Endothelial cell (in vitro differentiated cells): ENCODE measurements around the gene HOXB2. TPM values are rescaled to one million over a fixed set of nuclear protein-coding genes. Genes with fewer than 3 reads are reported as not detected.

Experiments
- DNase-seq: peaks from one replicate; pipeline ENCODE4 v3.0.0; 2021; ENCODE audit warnings: low spot score
- H3K27ac Mint-ChIP-seq: one replicate; pipeline ENCODE4 v1.8.0; 2021; ENCODE audit warnings: mixed read lengths, inconsistent platforms; ENCODE audit not compliant: unreplicated experiment
- H3K27me3 Mint-ChIP-seq: one replicate; pipeline ENCODE4 v1.8.0; 2021; ENCODE audit warnings: mild to moderate bottlenecking, moderate library complexity, mixed read lengths, inconsistent platforms; ENCODE audit not compliant: unreplicated experiment
- H3K36me3 Mint-ChIP-seq: one replicate; pipeline ENCODE4 v1.8.0; 2021; ENCODE audit warnings: mild to moderate bottlenecking, low read depth, mixed read lengths, inconsistent platforms; ENCODE audit not compliant: unreplicated experiment
- H3K4me1 Mint-ChIP-seq: one replicate; pipeline ENCODE4 v1.8.0; 2021; ENCODE audit warnings: mild to moderate bottlenecking, mixed read lengths, inconsistent platforms; ENCODE audit not compliant: unreplicated experiment
- H3K4me3 Mint-ChIP-seq: one replicate; pipeline ENCODE4 v1.8.0; 2021; ENCODE audit warnings: mild to moderate bottlenecking, mixed read lengths, inconsistent platforms; ENCODE audit not compliant: unreplicated experiment
- H3K9me3 Mint-ChIP-seq: one replicate; pipeline ENCODE4 v1.8.0; 2021; ENCODE audit warnings: mixed read lengths, inconsistent platforms; ENCODE audit not compliant: unreplicated experiment
- total RNA-seq: library from RNA; stranded (reverse); fragmentation: NEBNext Ultra II Directional; extraction: Animal tissue kit (Norgen Biotek cat#: 25700); gene quantifications from one replicate; pipeline ENCODE4 v1.2.1, GENCODE V29; 2021; ENCODE audit not compliant: unreplicated experiment
- TF ChIP-seq, protein P1 (sequence below): fragments of 200-600 bp; sonication (generic); IDR thresholded peaks from one replicate; pipeline ENCODE4 v1.5.0; 2021; ENCODE audit warnings: antibody characterized with exemption; ENCODE audit not compliant: unreplicated experiment

The HOXB2 gene
- total RNA-seq, 1 donor from 2014 or later: 5.6 TPM

DNA sequence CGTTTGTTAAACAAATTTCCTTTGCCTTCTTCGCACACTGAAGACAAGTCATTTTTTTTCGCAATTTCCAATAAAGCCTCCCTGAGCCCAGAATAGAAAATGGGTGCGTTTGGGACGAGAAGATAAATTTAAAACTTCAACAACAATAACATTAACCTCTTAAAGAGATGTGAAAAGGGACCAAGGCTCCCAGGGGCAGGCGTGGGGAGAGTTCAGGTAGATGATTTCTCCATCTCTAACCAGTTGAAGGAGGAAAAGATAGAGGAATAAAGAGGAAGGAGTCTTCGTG, 34.5 kb upstream of the HOXB2 start:
- no peaks in the 10 kb centered on the region for H3K9me3 Mint-ChIP-seq
- DNase-seq: no peak
- H3K27ac Mint-ChIP-seq: peak overlapping the region; percentile 34
- TF ChIP-seq, protein P1, sequence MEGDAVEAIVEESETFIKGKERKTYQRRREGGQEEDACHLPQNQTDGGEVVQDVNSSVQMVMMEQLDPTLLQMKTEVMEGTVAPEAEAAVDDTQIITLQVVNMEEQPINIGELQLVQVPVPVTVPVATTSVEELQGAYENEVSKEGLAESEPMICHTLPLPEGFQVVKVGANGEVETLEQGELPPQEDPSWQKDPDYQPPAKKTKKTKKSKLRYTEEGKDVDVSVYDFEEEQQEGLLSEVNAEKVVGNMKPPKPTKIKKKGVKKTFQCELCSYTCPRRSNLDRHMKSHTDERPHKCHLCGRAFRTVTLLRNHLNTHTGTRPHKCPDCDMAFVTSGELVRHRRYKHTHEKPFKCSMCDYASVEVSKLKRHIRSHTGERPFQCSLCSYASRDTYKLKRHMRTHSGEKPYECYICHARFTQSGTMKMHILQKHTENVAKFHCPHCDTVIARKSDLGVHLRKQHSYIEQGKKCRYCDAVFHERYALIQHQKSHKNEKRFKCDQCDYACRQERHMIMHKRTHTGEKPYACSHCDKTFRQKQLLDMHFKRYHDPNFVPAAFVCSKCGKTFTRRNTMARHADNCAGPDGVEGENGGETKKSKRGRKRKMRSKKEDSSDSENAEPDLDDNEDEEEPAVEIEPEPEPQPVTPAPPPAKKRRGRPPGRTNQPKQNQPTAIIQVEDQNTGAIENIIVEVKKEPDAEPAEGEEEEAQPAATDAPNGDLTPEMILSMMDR: no peak
- peaks cover 50% of the 10 kb centered on the region for H3K4me1 Mint-ChIP-seq
- no peaks in the 10 kb centered on the region for H3K36me3 Mint-ChIP-seq
- peaks cover 46% of the 10 kb centered on the region for H3K27me3 Mint-ChIP-seq
- peak overlapping the region; percentile 90 for H3K4me3 Mint-ChIP-seq

DNA sequence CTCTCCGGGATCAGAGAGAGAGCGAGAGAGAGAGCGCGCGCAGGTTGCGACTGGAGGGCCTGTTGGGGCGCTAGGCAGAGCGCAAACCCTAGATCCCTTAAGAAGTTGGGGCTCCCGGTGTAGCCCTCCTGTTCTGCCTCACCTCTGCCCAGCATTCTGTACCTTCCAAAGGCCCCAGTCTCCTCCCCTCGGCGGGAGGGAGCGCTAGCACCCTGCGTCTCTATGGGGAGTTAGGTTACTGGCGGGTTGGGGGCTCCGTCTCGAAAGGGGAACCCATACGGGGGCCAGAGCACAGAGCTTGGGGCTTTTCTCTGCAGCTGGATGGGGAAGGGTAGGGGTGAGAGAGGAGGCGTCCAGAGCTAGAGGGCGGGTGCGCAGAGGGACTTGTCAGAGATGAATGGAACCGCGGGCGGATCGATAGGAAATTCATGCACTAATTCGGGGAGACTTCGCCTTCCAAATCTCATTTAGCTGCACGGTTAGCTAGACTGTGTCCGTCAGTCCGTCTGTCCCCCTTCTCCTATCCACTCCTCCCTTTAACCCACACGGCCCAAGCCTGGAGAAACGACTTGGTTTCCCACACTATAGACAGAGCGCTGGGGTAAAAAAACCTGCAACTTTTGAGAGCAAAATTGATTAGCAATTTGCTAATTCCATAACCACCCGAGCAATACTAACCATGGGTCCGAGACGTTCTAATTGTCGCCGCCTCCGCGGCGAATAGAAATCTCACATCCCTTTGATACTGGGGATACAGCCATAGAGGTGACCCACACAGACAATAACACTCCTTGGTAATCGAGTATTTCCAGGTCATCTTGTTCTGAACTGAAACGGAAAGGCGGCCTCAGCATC, 33.9 kb upstream of the HOXB2 start:
- Mint-ChIP-seq H3K27ac (peak overlapping the region; percentile 34), H3K4me1 (peaks cover 53% of the 10 kb centered on the region), H3K36me3 (no peaks in the 10 kb centered on the region), H3K9me3 (no peaks in the 10 kb centered on the region), H3K27me3 (peaks cover 46% of the 10 kb centered on the region), H3K4me3 (peak overlapping the region; percentile 90)
- DNase-seq: no peak
- TF ChIP-seq, protein P1: no peak

DNA sequence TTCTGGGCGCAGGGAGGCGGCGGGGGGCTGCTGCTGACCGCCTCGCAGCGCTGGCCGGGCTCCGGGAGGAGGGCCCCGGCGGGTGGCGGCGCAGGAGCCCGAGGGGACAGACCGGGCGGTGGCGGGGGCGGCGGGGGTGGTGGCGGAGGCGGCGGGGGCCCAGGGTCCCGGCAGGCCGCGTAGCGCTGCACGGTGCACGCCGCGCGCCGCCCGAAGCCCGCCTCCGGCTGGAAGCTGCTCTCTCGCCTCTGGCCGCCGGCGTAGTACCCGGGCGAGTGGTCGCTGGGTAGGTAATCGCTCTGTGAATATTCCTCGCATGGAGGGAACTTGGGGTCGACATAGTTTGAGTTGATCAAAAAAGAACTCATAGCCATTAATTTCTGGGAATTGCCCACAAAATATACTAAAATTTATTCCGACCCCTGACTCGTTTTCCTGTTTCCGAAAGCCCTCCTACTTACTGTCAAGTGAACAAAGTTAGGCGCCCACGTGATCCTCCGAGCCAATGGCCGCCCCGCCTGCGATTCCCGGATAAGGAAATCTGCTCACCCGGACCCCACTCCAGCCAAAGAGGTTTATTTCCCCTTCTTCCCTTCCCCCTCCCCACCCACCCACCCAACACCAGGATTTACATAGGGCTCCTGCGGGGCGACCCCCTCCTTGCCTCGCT, 33.2 kb upstream of the HOXB2 start, which contains the start of gene HOXB4:
Gene HOXB4 (minus strand): TSS at position 405 of the 670 bp plus-strand sequence. CDS start 31 bp downstream, at position 374.
- H3K4me1 Mint-ChIP-seq: peaks cover 58% of the 10 kb centered on the region
- H3K9me3 Mint-ChIP-seq: no peaks in the 10 kb centered on the region
- TF ChIP-seq, protein P1: no peak
- peak; percentile 69 for DNase-seq
- H3K27me3 Mint-ChIP-seq: peaks cover 43% of the 10 kb centered on the region
- H3K36me3 Mint-ChIP-seq: no peaks in the 10 kb centered on the region
- H3K4me3 Mint-ChIP-seq: peak within 1 kb of the TSS; percentile 93
- peak within 1 kb of the TSS; percentile 52 for H3K27ac Mint-ChIP-seq

DNA sequence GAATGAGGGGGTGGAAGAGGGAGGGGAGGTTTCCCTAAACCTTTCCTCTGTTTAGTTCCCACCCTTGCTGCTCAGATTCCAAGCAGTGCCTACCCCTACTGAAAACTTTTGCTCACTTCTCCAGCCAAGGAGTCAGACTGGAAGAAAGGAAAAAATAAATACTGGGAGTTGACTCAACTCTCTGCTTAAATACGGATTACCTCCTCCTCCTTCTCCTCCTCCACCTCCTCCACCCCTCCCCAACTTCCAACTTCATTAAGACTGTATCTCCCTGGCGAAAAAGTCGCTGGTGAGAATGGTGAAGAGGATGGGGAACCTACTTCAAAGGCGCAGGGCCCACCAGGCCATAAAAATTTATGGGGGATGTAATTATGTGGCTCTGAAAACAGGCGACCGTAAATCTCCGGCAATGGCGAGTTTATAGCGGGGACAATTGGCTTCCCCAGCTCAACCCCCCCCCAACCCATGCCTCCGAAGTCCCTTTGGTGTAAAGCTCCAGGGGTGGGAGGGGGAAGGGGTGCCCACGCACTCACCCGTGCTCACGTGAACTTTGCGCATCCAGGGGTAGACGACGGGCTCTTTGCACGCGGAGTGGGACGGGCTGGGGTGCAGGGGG, 32.5 kb upstream of the HOXB2 start:
- H3K4me1 Mint-ChIP-seq: peaks cover 54% of the 10 kb centered on the region
- H3K27ac Mint-ChIP-seq: no peak overlapping the region

More for the DNA sequence above, 32.5 kb upstream of the HOXB2 start:
- DNase-seq: no peak
- Mint-ChIP-seq H3K27me3 (peaks cover 42% of the 10 kb centered on the region), H3K9me3 (no peaks in the 10 kb centered on the region), H3K4me3 (peak overlapping the region; percentile 92), H3K36me3 (no peaks in the 10 kb centered on the region)
- TF ChIP-seq, protein P1: no peak
